OCI-LY1 (cell line): Measurements from ENCODE around the gene OGFOD3.

Experiments
- H2AFZ ChIP-seq: fragments of 200-600 bp; sonication (generic), shearing (Covaris generic); 2 replicates; pipeline ENCODE4 v1.6.0; 2014; ENCODE audit warnings: antibody characterized with exemption, mild to moderate bottlenecking, low read length
- H3F3A ChIP-seq: fragments of 200-600 bp; sonication (generic), shearing (Covaris generic); 2 replicates; pipeline ENCODE4 v1.6.0; 2014; ENCODE audit warnings: mild to moderate bottlenecking, antibody characterized with exemption, low read length, moderate library complexity; ENCODE audit not compliant: insufficient read depth
- H3K27ac ChIP-seq: fragments of 200-600 bp; sonication (generic); 2 replicates; pipeline ENCODE4 v1.5.1; 2014; ENCODE audit warnings: low read length, mixed run types, mild to moderate bottlenecking, low read depth; ENCODE audit not compliant: poor library complexity, severe bottlenecking
- H3K27me3 ChIP-seq: fragments of 200-600 bp; sonication (generic); 2 replicates; pipeline ENCODE4 v1.6.0; 2014; ENCODE audit warnings: antibody characterized with exemption, mild to moderate bottlenecking, low read length, moderate library complexity; ENCODE audit not compliant: insufficient read depth
- H3K36me3 ChIP-seq: fragments of 200-600 bp; sonication (generic); 2 replicates; pipeline ENCODE4 v1.6.1; 2014; ENCODE audit warnings: mild to moderate bottlenecking, antibody characterized with exemption, low read length, moderate library complexity, mixed read lengths; ENCODE audit not compliant: insufficient read depth
- H3K4me1 ChIP-seq: fragments of 200-600 bp; sonication (generic); 2 replicates; pipeline ENCODE4 v1.5.1; 2014; ENCODE audit warnings: mild to moderate bottlenecking, low read length, moderate library complexity; ENCODE audit not compliant: insufficient read depth, severe bottlenecking
- H3K4me2 ChIP-seq: fragments of 200-600 bp; sonication (generic), shearing (Covaris generic); 2 replicates; pipeline ENCODE4 v1.6.1; 2014; ENCODE audit warnings: low read length
- H3K4me3 ChIP-seq: fragments of 200-600 bp; sonication (generic); 2 replicates; pipeline ENCODE4 v1.5.1; 2014; ENCODE audit warnings: low read length, low read depth, mild to moderate bottlenecking, mixed read lengths; ENCODE audit not compliant: poor library complexity, severe bottlenecking
- H3K79me2 ChIP-seq: fragments of 200-600 bp; shearing (Covaris generic); 2 replicates; pipeline ENCODE4 v1.6.1; 2016; ENCODE audit warnings: mixed run types, low read length, mixed read lengths; ENCODE audit not compliant: insufficient read depth
- H3K9ac ChIP-seq: fragments of 200-600 bp; sonication (generic), shearing (Covaris generic); 2 replicates; pipeline ENCODE4 v1.6.1; 2014; ENCODE audit warnings: mild to moderate bottlenecking, low read length, mixed read lengths
- H3K9me2 ChIP-seq: fragments of 200-600 bp; sonication (generic), shearing (Covaris generic); 2 replicates; pipeline ENCODE4 v1.6.1; 2014; ENCODE audit warnings: low read depth, mild to moderate bottlenecking, low read length, mixed read lengths
- H3K9me3 ChIP-seq: fragments of 200-600 bp; shearing (Covaris generic); 2 replicates; pipeline ENCODE4 v1.6.1; 2014; ENCODE audit warnings: low read length, mixed read lengths
- H4K20me1 ChIP-seq: fragments of 200-600 bp; sonication (generic), shearing (Covaris generic); 2 replicates; pipeline ENCODE4 v1.6.0; 2016; ENCODE audit warnings: mild to moderate bottlenecking, low read length; ENCODE audit not compliant: insufficient read depth
- CTCF ChIP-seq: fragments of 200-600 bp; sonication (generic), shearing (Covaris generic); IDR thresholded peaks from 2 replicates; pipeline ENCODE4 v1.5.1; 2017; ENCODE audit warnings: mild to moderate bottlenecking, antibody characterized with exemption, low read length, moderate library complexity, mixed read lengths
- EZH2 ChIP-seq: fragments of 200-600 bp; sonication (generic), shearing (Covaris generic); IDR thresholded peaks from 2 replicates; pipeline ENCODE4 v1.8.0; 2017; ENCODE audit warnings: borderline replicate concordance, mixed run types, mild to moderate bottlenecking, antibody characterized with exemption, low read length, moderate library complexity, mixed read lengths

The OGFOD3 gene

GRCh38 chr17:82386881-82387704 lies 31.3 kb downstream of the OGFOD3 start:
- no peaks in the 10 kb centered on the region for H3K4me1 ChIP-seq
- H3K9ac ChIP-seq: no peak overlapping the region
- H3K9me2 ChIP-seq: no peaks in the 10 kb centered on the region
- H3K36me3 ChIP-seq: no peaks in the 10 kb centered on the region
- H3F3A ChIP-seq: no peaks in the 10 kb centered on the region
- no peak overlapping the region for H3K4me2 ChIP-seq
- no peak overlapping the region for H3K4me3 ChIP-seq
- H3K79me2 ChIP-seq: no peaks in the 10 kb centered on the region
- no peaks in the 10 kb centered on the region for H3K9me3 ChIP-seq
- peaks cover 6% of the 10 kb centered on the region; the same call in 1 of the 2 replicates for H3K27me3 ChIP-seq
- H4K20me1 ChIP-seq: no peaks in the 10 kb centered on the region
- no peak overlapping the region for H3K27ac ChIP-seq
- H2AFZ ChIP-seq: no peak overlapping the region
- TF ChIP-seq EZH2 (no peak), CTCF (no peak)

- H4K20me1 ChIP-seq: no peaks in the 10 kb centered on the region
- no peak overlapping the region for H2AFZ ChIP-seq
- peaks cover 6% of the 10 kb centered on the region; the same call in 1 of the 2 replicates for H3K27me3 ChIP-seq
- no peaks in the 10 kb centered on the region for H3K4me1 ChIP-seq
- H3K4me2 ChIP-seq: no peak overlapping the region
- no peaks in the 10 kb centered on the region for H3F3A ChIP-seq
- no peak overlapping the region for H3K27ac ChIP-seq
- H3K36me3 ChIP-seq: no peaks in the 10 kb centered on the region
- TF ChIP-seq EZH2 (no peak), CTCF (no peak)
- H3K9ac ChIP-seq: no peak overlapping the region
- no peak overlapping the region for H3K4me3 ChIP-seq
- no peaks in the 10 kb centered on the region for H3K79me2 ChIP-seq
- H3K9me3 ChIP-seq: no peaks in the 10 kb centered on the region
- no peaks in the 10 kb centered on the region for H3K9me2 ChIP-seq
Observed at GRCh38 chr17:82386255-82386831, 32.0 kb downstream of the OGFOD3 start.

- Histone ChIP-seq H3K27me3 (peaks cover 6% of the 10 kb centered on the region; the same call in 1 of the 2 replicates), H2AFZ (no peak overlapping the region), H3F3A (no peaks in the 10 kb centered on the region), H3K4me3 (no peak overlapping the region), H3K27ac (no peak overlapping the region), H3K4me1 (no peaks in the 10 kb centered on the region), H3K9me2 (no peaks in the 10 kb centered on the region), H4K20me1 (no peaks in the 10 kb centered on the region), H3K79me2 (no peaks in the 10 kb centered on the region), H3K9me3 (no peaks in the 10 kb centered on the region), H3K36me3 (no peaks in the 10 kb centered on the region), H3K9ac (no peak overlapping the region), H3K4me2 (no peak overlapping the region)
- TF ChIP-seq CTCF (no peak), EZH2 (no peak)
Observed at GRCh38 chr17:82385559-82386254, 32.7 kb downstream of the OGFOD3 start.
